Panc1 (cell line): Measurements from ENCODE around the gene ADARB2.

Experiments
- POLR2AphosphoS5 ChIP-seq: IDR thresholded peaks from 2 replicates; pipeline ENCODE4 v1.6.1; 2012; ENCODE audit warnings: mild to moderate bottlenecking, low read depth, low read length, moderate library complexity
- TF ChIP-seq, protein P1 (sequence below): fragments of 450-650 bp; IDR thresholded peaks from 2 replicates; pipeline ENCODE4 v1.5.1; 2017; ENCODE audit warnings: mild to moderate bottlenecking

GRCh38 chr10:1635340-1635739, 102.0 kb downstream of the ADARB2 start:
- no peak for TF ChIP-seq POLR2AphosphoS5
- TF ChIP-seq, protein P1, sequence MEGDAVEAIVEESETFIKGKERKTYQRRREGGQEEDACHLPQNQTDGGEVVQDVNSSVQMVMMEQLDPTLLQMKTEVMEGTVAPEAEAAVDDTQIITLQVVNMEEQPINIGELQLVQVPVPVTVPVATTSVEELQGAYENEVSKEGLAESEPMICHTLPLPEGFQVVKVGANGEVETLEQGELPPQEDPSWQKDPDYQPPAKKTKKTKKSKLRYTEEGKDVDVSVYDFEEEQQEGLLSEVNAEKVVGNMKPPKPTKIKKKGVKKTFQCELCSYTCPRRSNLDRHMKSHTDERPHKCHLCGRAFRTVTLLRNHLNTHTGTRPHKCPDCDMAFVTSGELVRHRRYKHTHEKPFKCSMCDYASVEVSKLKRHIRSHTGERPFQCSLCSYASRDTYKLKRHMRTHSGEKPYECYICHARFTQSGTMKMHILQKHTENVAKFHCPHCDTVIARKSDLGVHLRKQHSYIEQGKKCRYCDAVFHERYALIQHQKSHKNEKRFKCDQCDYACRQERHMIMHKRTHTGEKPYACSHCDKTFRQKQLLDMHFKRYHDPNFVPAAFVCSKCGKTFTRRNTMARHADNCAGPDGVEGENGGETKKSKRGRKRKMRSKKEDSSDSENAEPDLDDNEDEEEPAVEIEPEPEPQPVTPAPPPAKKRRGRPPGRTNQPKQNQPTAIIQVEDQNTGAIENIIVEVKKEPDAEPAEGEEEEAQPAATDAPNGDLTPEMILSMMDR: no peak
